GM19023 (cell line): Measurements from ENCODE around the gene FAM184A.
"Not testable (repeated sequence)": the region's sequence is repeated elsewhere in the genome, so short reads cannot be mapped to it uniquely, and the experiment has no call there.

Source experiments
- ATAC-seq: cut with Tn5 transposase; IDR thresholded peaks from one replicate; pipeline ENCODE4 v1.9.1; 2021; ENCODE audit warnings: mild to moderate bottlenecking, moderate library complexity; ENCODE audit not compliant: unreplicated experiment

FAM184A gene

DNA sequence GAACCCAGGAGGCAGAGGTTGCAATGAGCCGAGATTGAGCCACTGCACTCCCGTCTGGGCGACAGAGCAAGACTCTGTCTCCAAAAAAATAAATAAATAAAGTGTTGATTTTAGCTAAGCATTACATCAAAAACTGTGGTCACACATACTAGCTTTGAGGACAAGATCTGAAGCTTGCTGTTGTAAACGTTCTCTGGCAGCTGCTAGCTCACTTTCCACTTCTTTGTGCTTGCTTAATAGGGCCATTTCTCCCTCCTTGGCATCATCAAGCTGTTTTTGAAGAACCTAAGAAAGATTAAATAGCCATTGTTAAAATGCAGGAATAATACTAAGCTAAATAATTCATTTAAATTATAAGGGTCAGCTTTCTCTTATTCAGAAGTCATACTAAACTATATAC, 55.7 kb downstream of the FAM184A start:
- ATAC-seq = no peak

DNA sequence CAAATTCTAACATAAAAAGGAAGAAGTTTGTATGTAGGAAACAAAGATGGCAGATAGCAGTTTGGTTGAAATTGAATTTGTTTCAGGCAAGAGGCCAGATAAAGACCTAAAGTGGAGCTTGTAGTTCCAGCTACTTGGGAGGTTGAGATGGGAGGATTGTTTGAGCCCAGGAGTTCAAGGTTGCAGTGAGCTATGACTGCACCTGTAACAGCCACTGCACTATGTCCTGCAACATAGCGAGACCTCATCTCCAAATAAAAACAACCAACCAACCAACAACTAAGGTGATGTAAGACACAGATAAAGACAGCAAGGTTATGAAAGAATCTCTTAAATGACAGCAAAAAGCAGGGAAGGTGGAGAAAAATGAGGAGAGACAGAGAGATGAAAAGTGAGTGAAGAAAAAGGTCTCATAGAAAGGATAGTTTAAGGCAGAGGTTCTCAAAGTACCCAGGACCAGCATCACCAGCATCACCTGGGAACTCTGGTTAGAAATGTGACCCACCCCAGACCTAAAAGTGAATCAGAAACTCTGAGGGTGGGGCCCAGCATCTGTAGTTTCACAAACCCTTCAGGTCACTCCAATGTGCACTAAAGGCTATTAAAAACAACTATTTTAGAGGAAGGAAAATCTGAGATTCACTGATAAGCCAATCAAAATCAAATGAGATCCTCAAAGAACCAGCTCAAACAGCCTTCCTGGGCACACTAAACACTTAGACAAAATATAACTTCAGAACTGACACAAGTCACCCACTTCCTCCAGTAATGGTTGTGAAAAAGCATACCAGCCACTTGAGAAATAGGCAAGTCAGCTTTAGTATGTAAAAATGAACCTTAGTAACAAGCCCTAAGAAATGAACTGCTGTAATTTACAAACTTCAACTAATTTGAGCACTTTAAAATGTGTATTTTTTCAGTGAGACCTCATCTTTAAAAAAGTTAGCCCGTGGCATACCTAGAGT, 57.6 kb downstream of the FAM184A start:
- no peak for ATAC-seq

DNA sequence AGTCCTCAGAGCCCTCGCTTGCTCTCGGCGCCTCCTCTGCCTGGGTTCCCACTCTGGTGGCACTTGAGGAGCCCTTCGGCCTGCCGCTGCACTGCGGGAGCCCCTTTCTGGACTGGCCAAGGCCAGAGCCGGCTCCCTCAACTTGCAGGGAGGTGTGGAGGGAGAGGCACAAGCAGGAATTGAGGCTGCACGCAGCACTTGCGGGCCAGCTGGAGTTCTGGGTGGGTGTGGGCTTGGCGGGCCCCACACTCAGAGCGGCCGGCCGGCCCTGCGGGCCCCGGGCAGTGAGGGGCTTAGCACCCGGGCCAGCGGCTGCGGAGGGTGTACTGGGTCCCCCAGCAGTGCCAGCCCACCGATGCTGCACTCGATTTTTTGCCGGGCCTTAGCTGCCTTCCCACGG, 63.3 kb downstream of the FAM184A start:
- ATAC-seq = not testable (repeated sequence)

DNA sequence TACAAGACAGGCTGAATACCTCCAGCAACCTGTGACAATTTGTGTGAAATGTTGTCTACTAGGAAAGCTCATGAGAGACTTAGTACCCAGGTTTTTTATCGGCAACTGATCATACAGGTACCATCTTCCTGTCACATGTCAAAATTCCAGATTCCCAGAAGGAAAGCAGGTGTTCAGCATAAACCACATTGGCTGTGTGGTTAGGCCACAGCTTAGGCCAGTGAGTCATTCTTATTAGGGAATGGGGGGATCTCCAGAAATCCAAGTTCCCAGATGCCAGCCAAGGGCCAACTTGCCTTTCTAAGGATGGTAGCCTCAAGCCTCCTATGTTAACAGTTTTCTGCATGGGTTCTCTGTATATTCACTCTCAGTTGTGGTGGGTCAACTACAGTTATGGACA, 65.9 kb downstream of the FAM184A start:
- no peak for ATAC-seq

DNA sequence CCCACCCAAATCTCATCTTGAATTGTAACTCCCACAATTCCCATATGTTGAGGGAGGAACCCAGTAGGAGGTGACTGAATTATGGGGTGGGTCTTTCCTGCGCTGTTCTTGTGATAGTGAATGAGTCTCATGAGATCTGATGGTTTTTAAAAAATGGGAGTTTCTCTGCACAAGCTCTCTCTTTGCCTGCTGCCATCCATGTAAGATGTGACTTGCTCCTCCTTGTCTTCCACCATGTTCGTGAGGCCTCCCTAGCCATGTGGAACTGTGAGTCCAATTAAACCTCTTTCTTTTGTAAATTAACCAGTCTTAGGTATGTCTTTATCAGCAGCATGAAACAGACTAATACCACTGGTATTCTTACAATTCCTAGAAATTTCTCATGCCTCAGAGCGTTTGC, 69.2 kb downstream of the FAM184A start:
- not testable (repeated sequence) for ATAC-seq

DNA sequence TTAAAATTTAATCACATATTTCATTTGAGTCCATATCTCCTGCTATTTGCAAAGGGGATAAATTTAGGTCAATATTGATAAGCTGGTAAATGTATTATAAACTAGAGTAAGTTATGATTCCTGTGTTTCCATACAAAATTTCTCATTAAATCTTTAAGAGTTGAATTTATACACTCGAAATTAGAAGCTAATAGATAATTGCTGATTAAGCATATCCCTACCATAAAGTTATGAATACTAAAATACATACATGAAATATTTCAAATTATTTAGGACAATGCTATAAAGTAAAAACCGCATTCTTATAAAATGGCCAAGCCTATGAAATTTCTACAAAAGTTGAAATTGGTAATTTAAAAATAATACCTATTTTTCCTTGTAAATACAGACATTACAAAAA, 71.5 kb downstream of the FAM184A start:
- ATAC-seq = no peak

DNA sequence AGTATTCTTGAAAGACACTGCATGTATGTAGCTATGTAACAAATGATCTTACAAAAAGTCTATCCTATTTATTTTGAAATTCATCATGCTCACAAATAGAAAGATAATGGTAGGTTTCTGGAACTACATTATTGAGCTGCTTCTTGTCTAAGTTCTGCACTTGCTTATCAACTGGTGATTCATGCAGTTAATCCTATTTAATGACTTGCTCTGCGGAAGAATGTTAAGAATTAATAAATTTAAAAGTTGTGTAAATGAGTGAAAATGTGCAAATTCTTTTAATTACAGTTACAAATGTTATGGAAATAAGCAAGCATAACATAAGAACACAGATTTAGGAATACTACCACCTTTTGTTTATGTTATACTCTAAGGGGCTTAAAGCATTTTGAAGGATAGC, 76.4 kb downstream of the FAM184A start:
- ATAC-seq = no peak

DNA sequence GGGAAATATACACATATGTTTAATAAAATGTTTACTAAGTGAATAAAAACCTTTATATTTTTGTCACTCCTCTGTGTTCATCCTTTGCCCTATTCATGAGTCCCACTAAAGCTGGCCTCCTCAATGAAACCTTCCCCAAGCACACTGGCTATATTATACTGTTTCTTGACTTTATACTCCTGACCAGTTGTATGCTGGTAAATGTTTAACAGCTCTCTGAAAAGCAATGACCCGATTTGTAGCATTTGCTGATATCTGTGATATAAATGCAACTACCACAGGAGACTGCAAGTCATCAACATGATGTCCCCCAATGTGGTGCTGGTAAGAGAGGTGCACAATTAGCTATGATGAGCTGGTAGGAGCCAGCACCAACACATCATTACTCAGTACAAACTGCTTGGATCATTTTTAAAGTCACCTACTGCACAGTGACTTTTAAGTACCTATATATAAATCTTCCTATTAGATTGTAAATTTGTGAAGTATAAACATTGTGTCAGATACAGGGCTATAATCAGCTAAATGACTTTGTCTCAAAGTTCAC, 78.9 kb downstream of the FAM184A start:
- no peak for ATAC-seq

DNA sequence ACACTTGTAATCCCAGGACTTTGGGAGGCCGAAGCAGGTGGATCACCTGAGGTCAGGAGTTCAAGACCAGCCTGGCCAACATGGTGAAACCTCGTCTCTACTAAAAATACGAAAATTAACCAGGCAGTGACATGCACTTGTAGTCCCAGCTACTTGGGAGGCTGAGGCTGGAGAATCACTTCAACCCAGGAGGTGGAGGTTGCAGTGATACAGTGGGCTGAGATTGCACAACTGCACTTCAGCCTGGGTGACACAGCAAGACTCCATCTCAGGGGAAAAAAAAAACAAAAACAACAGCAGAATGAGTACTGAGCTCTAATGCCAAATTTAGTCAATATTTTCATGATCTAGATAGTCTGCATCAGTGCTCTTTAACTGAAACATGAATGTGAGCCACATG, 81.0 kb downstream of the FAM184A start:
- not testable (repeated sequence) for ATAC-seq

DNA sequence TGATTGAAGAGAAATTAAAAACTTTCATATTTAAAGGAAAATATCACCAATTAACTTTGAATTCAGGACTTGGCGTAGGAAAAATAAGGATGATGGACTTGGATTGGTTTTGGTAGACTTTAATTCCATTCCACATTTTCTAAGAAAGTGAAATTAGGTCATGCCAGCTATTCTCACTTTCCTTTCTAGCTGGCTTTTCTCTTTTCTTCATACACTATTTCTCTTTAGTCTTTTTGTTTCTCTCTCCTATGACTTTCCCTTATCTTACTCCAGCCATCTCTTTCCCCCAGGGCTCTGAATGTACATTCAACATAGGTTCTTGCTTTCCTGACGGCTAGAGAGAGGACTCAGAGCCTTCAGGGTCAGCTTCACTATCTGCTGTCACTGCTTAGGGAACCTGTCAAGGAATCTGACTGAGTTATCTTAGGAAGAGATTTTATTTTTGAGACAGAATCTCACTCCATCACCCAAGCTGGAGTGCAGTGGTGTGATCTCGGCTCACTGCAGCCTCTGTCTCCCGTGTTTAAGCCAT, 82.1 kb downstream of the FAM184A start:
- ATAC-seq = no peak

DNA sequence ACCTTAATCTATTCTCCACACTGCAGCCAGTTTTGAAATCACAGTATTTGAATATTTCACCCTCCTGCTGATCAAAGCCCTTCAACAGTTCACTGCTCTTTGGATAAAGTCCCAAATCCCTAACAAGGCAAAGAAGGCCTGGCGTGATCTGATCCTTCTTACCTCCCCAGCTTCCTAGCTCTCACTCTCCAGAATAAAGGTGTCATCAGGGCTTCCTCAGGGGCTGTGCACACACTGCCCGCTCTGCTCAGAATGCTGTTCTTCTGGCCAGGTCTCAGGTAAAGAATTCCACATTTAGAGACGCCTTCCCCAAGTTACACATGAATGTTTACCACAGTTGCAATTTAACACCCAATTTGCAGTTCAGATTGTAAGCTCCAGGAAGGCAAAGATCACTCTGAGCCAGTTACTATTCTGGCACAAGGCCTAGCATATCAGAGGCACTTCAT, 84.6 kb downstream of the FAM184A start:
- ATAC-seq = no peak

DNA sequence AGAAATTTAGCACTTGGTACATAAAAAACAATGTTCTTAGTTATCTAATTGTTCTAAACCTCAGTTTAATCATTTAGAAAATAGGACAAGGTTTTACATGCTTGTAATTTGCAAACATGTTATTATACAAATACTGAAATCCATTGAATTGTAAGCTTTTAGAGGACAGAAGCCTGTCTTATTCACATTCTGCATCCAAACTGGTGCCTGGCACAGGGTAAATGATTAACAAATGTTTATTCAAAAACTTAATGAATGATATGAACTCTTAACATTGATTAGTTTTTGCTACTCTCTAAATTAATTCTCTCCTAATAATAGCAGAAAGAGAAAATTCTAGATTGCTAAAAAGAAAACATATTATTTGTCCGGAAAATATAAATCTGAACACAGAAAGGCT, 85.1 kb downstream of the FAM184A start:
- no peak for ATAC-seq

DNA sequence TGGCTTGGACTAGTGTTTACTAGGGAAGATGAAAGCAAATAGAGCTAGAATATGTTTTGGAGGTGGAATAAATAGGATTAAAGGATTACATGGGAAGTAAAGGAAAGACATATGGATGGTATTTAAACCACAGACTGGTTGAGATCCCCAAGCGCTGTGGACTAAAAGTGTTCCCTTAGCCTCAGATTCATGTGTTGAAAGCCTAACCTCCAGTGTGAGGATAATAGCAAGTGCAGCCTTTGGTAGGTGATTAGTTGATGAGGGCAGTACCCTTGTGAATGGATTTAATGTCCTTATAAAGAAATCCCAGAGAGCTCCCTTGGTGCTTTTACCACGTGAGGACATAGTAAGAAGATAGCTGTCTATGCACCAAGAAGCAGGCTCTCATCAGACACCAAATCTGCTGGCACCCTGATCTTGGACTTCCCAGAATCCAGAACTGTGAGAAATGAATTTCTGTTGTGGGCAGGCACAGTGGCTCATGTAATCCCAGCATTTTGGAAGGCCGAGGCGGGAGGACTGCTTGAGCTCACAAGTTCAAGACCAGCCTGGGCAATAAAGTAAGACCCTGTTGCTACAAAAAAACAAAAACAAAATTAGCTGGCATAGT, 86.2 kb downstream of the FAM184A start:
- no peak for ATAC-seq

DNA sequence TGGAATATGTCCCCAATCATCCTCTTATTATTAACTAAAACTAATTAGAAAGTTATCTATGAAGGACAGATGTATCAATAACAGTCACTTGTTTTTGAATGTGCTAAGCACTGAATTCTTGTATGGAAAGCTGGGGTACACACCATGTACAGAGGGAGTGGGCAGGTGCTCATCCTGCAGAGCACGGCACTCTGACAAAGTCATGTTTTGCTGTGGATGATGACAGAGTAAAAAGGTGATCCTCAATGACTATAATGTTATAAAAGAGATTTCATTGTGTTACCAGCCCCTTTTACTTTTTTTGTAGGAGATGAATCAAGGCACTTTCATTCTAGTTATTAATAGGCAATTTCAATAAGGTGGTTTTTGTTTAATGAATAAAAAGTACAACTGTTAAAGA, 92.2 kb downstream of the FAM184A start:
- ATAC-seq = no peak

DNA sequence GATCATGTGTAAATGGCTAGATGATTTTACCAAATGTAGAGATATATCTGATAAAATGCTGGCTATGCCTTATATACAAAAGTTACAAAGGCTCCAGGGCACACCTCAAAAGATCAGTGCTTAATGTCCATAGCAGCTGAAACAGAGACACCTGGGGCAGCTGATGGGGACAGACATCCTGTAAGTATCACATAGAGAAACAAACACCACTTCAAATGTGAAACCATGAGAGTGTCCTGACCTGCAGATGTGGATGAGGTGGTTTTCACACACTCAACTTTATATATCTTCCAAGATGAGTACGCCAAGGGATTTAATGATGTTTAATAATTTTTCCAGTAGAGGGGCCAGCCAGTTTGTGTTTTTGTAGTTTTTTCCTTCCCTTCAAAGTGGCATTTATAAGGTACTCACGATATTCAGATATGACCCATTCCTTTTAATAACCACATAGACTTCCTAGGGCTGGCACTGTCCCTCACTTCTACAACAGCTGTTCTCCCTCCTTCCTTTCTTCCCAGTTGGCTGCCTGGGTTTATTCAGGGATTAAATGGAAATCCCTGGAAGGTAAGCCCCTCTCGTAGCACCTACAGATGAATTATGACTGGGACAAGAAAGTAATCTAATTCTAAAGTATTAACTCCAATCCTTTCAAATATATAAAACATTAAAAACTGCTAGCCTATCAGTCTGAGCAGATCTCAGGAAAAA, 93.2 kb downstream of the FAM184A start:
- ATAC-seq = no peak

DNA sequence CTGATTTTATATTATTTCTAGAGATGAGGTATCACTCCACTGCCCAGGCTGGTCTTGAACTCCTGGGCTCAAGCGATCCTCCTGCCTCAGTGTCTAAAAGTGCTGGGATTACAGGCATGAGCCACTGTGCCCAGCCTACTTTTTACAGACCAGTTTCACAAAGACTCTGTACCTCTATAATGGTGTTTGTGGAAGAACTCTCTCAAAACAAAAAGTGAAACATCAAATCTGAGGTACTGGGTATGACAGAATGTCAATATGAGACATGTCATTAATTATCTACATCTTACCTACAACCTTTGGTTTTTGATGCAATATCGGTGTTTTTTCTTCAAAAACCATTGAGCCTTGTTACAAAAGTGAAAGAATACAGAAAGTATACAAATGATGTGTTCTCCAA, 94.1 kb downstream of the FAM184A start:
- no peak for ATAC-seq

DNA sequence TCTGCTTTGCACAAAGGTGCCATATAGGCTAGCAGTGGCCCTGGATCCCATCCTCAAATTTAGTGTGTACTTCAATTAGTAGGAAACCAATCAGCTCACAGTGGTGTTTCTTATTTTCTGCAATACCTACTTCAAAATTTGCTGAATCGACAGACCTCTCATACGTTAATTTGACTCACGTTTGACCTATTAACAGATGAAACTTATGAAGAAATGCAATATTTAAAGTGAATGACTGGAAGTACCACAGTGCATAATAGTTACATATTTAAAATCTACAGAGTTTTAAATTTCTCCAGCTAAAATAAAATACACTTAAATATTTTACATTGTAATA, 95.9 kb downstream of the FAM184A start:
- ATAC-seq = no peak

DNA sequence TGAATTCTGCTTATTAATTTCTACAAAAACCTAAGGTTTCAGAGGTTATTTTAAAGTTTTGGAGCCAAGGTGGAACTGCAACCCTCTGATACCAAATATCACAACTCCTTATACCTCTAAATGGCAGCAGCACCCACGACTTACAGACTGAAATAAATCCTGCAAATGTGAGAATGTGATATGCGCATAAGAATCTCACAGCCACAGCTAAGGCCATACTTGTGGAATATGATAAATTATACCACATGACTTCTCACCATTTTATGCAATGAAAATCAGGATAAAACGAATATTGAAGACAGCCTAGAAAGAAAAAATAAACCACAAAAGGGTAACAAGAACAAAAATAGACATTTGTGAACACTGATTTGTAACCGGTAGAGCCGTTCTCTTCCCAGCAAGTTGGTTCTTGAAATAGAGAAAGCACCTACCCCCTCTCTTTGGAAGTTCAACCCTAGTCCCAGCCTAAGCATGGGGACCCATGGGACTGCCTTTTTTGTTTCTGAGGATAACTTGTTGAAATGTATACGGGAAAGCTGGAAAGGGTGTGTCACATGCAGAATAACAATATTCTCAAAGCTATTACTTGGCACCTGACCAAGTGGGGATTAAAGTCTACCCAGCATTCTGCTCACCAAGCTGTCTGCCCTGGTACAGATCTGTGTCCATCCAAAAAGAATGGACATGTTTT, 96.4 kb downstream of the FAM184A start:
- ATAC-seq = no peak

DNA sequence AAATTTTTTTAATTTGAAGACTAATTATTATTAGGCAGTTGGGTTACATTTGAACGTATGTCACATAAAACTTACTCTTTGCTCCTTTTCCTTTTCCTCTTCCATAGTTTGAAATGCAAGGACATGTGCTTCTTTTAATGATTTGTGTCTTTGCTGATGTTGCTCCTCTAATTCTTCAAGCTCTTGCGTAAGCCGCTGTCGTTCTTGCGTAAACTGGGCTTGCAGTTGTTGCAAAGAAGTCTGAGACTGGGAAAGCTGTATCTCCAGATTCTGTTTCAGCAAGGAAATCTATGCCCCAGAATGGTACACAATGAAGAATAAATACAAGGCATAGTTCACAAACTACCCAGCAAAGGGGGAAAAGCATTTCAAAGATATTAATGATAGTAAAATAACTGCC, 98.4 kb downstream of the FAM184A start:
- ATAC-seq = no peak

DNA sequence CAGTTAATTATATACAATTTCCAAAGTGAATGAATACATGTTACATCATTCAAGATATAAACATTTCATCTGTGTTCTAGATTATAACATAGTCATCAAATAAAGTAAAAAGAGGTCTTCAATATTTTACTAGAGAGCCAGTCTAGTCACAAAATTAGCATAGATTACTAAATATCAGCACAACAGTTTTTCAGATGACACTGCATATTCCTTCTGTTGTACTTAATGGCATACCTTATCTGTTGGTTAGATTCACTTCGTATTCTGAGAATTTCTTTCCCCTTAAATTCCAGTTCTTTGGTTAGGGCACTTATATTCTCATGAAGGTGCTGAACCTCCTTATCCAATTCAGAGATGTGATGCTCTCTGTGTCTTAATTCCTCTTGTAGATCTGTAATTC, 103.7 kb downstream of the FAM184A start:
- ATAC-seq = no peak

DNA sequence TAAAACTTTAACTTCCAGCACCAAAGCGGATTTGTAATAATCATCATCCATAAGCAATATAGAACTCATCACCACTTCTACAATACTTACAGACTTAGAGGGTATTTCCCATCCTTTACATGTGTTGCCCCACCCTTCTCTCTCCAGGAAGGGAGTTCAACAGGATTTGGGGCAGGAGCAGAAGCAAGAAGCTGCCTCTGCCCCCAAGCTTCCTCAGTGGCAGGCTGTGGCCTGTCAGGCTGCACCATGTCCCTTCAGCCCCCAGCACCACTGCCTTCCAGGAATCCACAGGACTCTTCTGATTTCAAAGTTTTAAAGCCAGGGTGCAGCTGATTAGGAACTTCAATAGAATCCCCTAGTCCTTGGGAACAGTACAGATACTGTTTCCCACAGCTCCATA, 106.8 kb downstream of the FAM184A start:
- no peak for ATAC-seq
